ENCODE data around the gene SCO2. TPM values are rescaled to one million over a fixed set of nuclear protein-coding genes. Genes with fewer than 3 reads are reported as not detected.

Gene SCO2
- total and polyA plus RNA-seq, 2 of the 13 experiments (the other 11 are each of a cell fraction or from before 2014, with no cell fraction given) = 0.32 to 3.7 TPM

DNA sequence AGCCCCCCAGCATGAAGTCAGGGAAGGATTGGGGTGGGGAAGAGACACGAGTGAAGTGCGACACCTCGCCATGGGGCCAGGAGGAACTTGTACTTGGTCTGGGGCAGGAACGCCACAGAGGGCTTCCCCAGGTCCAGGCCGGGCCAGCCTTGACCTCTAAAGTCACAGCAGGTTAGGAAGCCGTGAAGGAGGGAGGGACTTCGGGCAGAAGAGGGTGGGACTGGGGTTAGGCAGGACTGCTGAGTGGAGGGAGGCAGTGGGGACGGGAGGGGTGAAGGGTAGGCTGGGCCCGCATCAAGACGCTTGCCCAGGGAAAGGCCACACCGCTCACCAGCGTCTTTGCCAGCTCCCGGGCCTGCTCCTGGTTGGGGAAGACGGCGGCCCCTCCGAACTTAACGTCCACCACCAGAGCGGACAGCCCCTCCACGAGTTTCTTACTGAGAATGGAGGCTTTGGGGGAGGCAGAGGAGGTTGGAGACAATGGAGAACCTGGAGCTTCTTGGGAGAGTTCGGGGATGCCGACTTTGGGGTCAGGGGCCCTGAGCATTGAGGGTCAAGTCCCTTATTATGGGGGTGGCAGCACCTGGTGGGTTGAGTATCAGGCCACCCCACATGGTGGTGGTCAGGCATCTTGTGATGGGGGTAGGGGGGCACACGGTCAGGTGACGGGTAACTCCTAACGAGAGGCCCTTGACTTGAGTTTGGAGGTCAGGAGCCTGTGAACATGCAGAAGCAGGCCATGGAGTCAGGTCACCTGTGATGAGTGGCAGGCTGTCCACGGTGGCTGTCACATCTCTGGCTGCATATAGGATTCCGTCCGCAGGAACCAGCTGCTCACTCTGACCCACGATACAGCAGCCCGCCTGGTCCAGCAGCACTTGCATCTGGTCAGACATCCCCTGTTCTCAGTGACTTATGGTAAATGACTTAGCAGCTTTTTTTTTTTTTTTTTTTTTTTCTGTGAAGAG is 1.7 kb upstream of the SCO2 start (continued):
- TF ChIP-seq, protein P1, sequence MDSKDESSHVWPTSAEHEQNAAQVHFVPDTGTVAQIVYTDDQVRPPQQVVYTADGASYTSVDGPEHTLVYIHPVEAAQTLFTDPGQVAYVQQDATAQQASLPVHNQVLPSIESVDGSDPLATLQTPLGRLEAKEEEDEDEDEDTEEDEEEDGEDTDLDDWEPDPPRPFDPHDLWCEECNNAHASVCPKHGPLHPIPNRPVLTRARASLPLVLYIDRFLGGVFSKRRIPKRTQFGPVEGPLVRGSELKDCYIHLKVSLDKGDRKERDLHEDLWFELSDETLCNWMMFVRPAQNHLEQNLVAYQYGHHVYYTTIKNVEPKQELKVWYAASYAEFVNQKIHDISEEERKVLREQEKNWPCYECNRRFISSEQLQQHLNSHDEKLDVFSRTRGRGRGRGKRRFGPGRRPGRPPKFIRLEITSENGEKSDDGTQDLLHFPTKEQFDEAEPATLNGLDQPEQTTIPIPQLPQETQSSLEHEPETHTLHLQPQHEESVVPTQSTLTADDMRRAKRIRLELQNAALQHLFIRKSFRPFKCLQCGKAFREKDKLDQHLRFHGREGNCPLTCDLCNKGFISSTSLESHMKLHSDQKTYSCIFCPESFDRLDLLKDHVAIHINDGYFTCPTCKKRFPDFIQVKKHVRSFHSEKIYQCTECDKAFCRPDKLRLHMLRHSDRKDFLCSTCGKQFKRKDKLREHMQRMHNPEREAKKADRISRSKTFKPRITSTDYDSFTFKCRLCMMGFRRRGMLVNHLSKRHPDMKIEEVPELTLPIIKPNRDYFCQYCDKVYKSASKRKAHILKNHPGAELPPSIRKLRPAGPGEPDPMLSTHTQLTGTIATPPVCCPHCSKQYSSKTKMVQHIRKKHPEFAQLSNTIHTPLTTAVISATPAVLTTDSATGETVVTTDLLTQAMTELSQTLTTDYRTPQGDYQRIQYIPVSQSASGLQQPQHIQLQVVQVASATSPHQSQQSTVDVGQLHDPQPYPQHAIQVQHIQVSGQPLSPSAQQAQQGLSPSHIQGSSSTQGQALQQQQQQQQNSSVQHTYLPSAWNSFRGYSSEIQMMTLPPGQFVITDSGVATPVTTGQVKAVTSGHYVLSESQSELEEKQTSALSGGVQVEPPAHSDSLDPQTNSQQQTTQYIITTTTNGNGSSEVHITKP (CRISPR knock-in tag; IDR thresholded peaks at IDR 0.05; ENCODE audit: low read depth) = no peak
- no peak for TF ChIP-seq ZNF570 (CRISPR knock-in tag; IDR thresholded peaks at IDR 0.05; ENCODE audit: borderline replicate concordance)
- peak; percentile 63; the same call in 1 of the 2 replicates for TF ChIP-seq IRF2 (CRISPR knock-in tag; IDR thresholded peaks at IDR 0.05)
- TF ChIP-seq RARA (CRISPR knock-in tag; IDR thresholded peaks at IDR 0.05) = peak; percentile 91
- TF ChIP-seq ZFY (CRISPR knock-in tag; IDR thresholded peaks at IDR 0.05) = peak; percentile 64
- TF ChIP-seq, protein P2, sequence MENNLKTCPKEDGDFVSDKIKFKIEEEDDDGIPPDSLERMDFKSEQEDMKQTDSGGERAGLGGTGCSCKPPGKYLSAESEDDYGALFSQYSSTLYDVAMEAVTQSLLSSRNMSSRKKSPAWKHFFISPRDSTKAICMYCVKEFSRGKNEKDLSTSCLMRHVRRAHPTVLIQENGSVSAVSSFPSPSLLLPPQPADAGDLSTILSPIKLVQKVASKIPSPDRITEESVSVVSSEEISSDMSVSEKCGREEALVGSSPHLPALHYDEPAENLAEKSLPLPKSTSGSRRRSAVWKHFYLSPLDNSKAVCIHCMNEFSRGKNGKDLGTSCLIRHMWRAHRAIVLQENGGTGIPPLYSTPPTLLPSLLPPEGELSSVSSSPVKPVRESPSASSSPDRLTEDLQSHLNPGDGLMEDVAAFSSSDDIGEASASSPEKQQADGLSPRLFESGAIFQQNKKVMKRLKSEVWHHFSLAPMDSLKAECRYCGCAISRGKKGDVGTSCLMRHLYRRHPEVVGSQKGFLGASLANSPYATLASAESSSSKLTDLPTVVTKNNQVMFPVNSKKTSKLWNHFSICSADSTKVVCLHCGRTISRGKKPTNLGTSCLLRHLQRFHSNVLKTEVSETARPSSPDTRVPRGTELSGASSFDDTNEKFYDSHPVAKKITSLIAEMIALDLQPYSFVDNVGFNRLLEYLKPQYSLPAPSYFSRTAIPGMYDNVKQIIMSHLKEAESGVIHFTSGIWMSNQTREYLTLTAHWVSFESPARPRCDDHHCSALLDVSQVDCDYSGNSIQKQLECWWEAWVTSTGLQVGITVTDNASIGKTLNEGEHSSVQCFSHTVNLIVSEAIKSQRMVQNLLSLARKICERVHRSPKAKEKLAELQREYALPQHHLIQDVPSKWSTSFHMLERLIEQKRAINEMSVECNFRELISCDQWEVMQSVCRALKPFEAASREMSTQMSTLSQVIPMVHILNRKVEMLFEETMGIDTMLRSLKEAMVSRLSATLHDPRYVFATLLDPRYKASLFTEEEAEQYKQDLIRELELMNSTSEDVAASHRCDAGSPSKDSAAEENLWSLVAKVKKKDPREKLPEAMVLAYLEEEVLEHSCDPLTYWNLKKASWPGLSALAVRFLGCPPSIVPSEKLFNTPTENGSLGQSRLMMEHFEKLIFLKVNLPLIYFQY (CRISPR knock-in tag; IDR thresholded peaks at IDR 0.05; ENCODE audit: borderline replicate concordance) = peak; percentile 83; the same call in 1 of the 2 replicates
- no peak for TF ChIP-seq HHEX (CRISPR knock-in tag; IDR thresholded peaks at IDR 0.05)
- TF ChIP-seq, protein P3, sequence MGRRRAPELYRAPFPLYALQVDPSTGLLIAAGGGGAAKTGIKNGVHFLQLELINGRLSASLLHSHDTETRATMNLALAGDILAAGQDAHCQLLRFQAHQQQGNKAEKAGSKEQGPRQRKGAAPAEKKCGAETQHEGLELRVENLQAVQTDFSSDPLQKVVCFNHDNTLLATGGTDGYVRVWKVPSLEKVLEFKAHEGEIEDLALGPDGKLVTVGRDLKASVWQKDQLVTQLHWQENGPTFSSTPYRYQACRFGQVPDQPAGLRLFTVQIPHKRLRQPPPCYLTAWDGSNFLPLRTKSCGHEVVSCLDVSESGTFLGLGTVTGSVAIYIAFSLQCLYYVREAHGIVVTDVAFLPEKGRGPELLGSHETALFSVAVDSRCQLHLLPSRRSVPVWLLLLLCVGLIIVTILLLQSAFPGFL (CRISPR knock-in tag; IDR thresholded peaks at IDR 0.05) = no peak
- no peak for TF ChIP-seq ZNF335 (CRISPR knock-in tag; IDR thresholded peaks at IDR 0.05)
- TF ChIP-seq ZNF234 (CRISPR knock-in tag; conservative IDR thresholded peaks at IDR 0.05) = no peak
- TF ChIP-seq NR2F6 (IDR thresholded peaks at IDR 0.05) = peak; percentile 86
- TF ChIP-seq NR2F6 (CRISPR knock-in tag; IDR thresholded peaks at IDR 0.05) = peak; percentile 93
- no peak for TF ChIP-seq ZNF615 (CRISPR knock-in tag; IDR thresholded peaks at IDR 0.05; ENCODE audit: borderline replicate concordance)
- no peak for TF ChIP-seq REPIN1 (CRISPR knock-in tag; IDR thresholded peaks at IDR 0.05; ENCODE audit: borderline replicate concordance, low read depth)
- no peak for TF ChIP-seq TGIF2 (CRISPR knock-in tag; IDR thresholded peaks at IDR 0.05)
- no peak for TF ChIP-seq GTF2F1 (IDR thresholded peaks at IDR 0.05; ENCODE audit: low read length)
- TF ChIP-seq ZNF12 (CRISPR knock-in tag; IDR thresholded peaks at IDR 0.05) = 0 out of 2 replicates have a peak, but pooled peaks have one; percentile 44
- TF ChIP-seq DMAP1 (CRISPR knock-in tag; IDR thresholded peaks at IDR 0.05) = peak; percentile 51; the same call in 1 of the 2 replicates
- TF ChIP-seq POLR2AphosphoS2 (IDR thresholded peaks at IDR 0.05; ENCODE audit: low read depth, low read length) = no peak
- TF ChIP-seq CEBPB (IDR thresholded peaks at IDR 0.05; ENCODE audit: borderline replicate concordance, low read depth, low read length) = no peak
- 0 out of 2 replicates have a peak, but pooled peaks have one; percentile 14 for TF ChIP-seq ZNF354B (CRISPR knock-in tag; IDR thresholded peaks at IDR 0.05)
- TF ChIP-seq ZFP90 (CRISPR knock-in tag; IDR thresholded peaks at IDR 0.05; ENCODE audit: borderline replicate concordance) = 0 out of 2 replicates have a peak, but pooled peaks have one; percentile 5
- no peak for TF ChIP-seq XBP1 (CRISPR knock-in tag; IDR thresholded peaks at IDR 0.05)

Data from HepG2 (cell line).